Immature natural killer cell (primary cell): ENCODE data around the gene ZBED4. TPM values are rescaled to one million over a fixed set of nuclear protein-coding genes. Genes with fewer than 3 reads are reported as not detected.

ENCODE experiments used
- polyA plus RNA-seq, 3 donors: library from polyadenylated mRNA; unstranded; fragments of 300-500 nt; fragmentation: Illumina TruSeq; gene quantifications; one replicate each; pipeline ENCODE4 v1.2.3, GENCODE V29; 2021

The ZBED4 gene
- polyA plus RNA-seq, 3 donors from 2014 or later: 4.1 to 9.7 (median 4.6) TPM

Other genes with a start within 250 kb of the ZBED4 start
- 1 to 10 TPM; 1.5 to 4.5 (median 2.1) TPM for gene BRD1, start 26.0 kb upstream of the ZBED4 start, polyA plus RNA-seq
- 10 to 100 TPM; 11.7 to 26.6 (median 12.6) TPM for gene ALG12, start 64.6 kb downstream of the ZBED4 start, polyA plus RNA-seq
- gene CRELD2, start 64.8 kb downstream of the ZBED4 start, polyA plus RNA-seq: 10 to 100 TPM; 61.3 to 94.8 (median 76.9) TPM
- 10 to 100 TPM; 14.5 to 20.6 (median 15.8) TPM for gene PIM3, start 106.9 kb downstream of the ZBED4 start, polyA plus RNA-seq
- not detected for gene IL17REL, start 158.9 kb downstream of the ZBED4 start, polyA plus RNA-seq
- not detected for gene TTLL8, start 204.5 kb downstream of the ZBED4 start, polyA plus RNA-seq
- gene MLC1, start 231.6 kb downstream of the ZBED4 start, polyA plus RNA-seq: 100 to 1,000 TPM in 1 of 3 donors, 10 to 100 TPM in 2; 64.8 to 123 (median 71.7) TPM
- 1 to 10 TPM in 1 of 3 donors, not detected in 2; 1.4 TPM for gene MOV10L1, start 236.2 kb downstream of the ZBED4 start, polyA plus RNA-seq